PC-3 (cell line): ENCODE data around the gene NCAPH2. TPM values are rescaled to one million over a fixed set of nuclear protein-coding genes. Genes with fewer than 3 reads are reported as not detected.

Experiments
- ATAC-seq: fragments of 200-7000 bp; cut with Tn5 transposase; 2 replicates; pipeline ENCODE4 v1.9.1; 2020; ENCODE audit warnings: mild to moderate bottlenecking, moderate library complexity
- BruUV-seq: library from RNA; stranded (reverse); fragments of 400-500 nt; replicated peaks from 2 replicates; lab custom pipeline; 2021; lab: Mats Ljungman, UMichigan
- CTCF ChIA-PET: fragments of 300-600 bp; sonication (Branson Sonifier 250); formaldehyde crosslinking; loops from one replicate; lab custom pipeline; 2022; ENCODE audit warnings: antibody characterized with exemption; lab: Charles Lee
- POLR2A ChIA-PET: fragments of 300-600 bp; sonication (Branson Sonifier 250); formaldehyde crosslinking; loops from one replicate; lab custom pipeline; 2022; ENCODE audit warnings: antibody characterized with exemption; ENCODE audit not compliant: unreplicated experiment; lab: Charles Lee
- DNase-seq: peaks from one replicate; pipeline ENCODE4 v3.0.0-alpha.2; 2015
- H2AFZ ChIP-seq: fragments of 300-600 bp; sonication (generic); 2 replicates; pipeline ENCODE4 v1.6.0; 2016; ENCODE audit warnings: antibody characterized with exemption, low read length
- H3F3A ChIP-seq: fragments of 300-600 bp; sonication (generic); one replicate; pipeline ENCODE4 v1.6.0; 2017; ENCODE audit warnings: antibody characterized with exemption, low read length, control low read depth, mild to moderate bottlenecking; ENCODE audit not compliant: unreplicated experiment
- H3K27ac ChIP-seq: fragments of 300-600 bp; sonication (generic); 2 replicates; pipeline ENCODE4 v1.5.1; 2016; ENCODE audit warnings: mild to moderate bottlenecking, low read length
- H3K27me3 ChIP-seq: fragments of 300-600 bp; sonication (generic); 2 replicates; pipeline ENCODE4 v1.6.1; 2016; ENCODE audit warnings: low read length, mixed read lengths
- H3K36me3 ChIP-seq: fragments of 300-600 bp; sonication (generic); 2 replicates; pipeline ENCODE4 v1.6.1; 2016; ENCODE audit warnings: low read depth, mixed run types, low read length, mixed read lengths
- H3K4me1 ChIP-seq: fragments of 300-600 bp; sonication (generic); 2 replicates; pipeline ENCODE4 v1.5.1; 2016; ENCODE audit warnings: low read length; ENCODE audit not compliant: insufficient read depth
- H3K4me2 ChIP-seq: fragments of 300-600 bp; sonication (generic); 2 replicates; pipeline ENCODE4 v1.6.0; 2016; ENCODE audit warnings: low read length
- H3K4me3 ChIP-seq: fragments of 300-600 bp; sonication (generic); 2 replicates; pipeline ENCODE4 v1.5.1; 2016; ENCODE audit warnings: mild to moderate bottlenecking, low read length, mixed read lengths
- H3K79me2 ChIP-seq: fragments of 300-600 bp; sonication (generic); 2 replicates; pipeline ENCODE4 v1.6.1; 2017; ENCODE audit warnings: low read length, mixed read lengths
- H3K9ac ChIP-seq: fragments of 300-600 bp; sonication (generic); 2 replicates; pipeline ENCODE4 v1.6.0; 2016; ENCODE audit warnings: mild to moderate bottlenecking, low read length
- H3K9me2 ChIP-seq: fragments of 300-600 bp; sonication (generic); replicated peaks from 2 replicates; pipeline ENCODE4 v1.6.1; 2016; ENCODE audit warnings: mixed run types, low read length, mixed read lengths
- H3K9me3 ChIP-seq: fragments of 300-600 bp; sonication (generic); 2 replicates; pipeline ENCODE4 v1.6.1; 2016; ENCODE audit warnings: low read length, mixed read lengths
- H4K20me1 ChIP-seq: fragments of 300-600 bp; sonication (generic); 2 replicates; pipeline ENCODE4 v1.6.1; 2016; ENCODE audit warnings: low read length, mixed read lengths
- EZH2 ChIP-seq: fragments of 300-600 bp; sonication (generic); IDR thresholded peaks from one replicate; pipeline ENCODE4 v1.6.1; 2017; ENCODE audit warnings: antibody characterized with exemption, mild to moderate bottlenecking, low read length; ENCODE audit not compliant: unreplicated experiment
- EZH2phosphoT487 ChIP-seq: fragments of 300-600 bp; sonication (generic); IDR thresholded peaks from 2 replicates; pipeline ENCODE4 v1.6.1; 2018; ENCODE audit warnings: mild to moderate bottlenecking, antibody characterized with exemption, low read length, borderline replicate concordance
- intact Hi-C: fragments of 100-400 bp; cut with micrococcal nuclease; formaldehyde crosslinking; loops from 2 replicates; pipeline ENCODE4 v1.9.0; 2023
- total RNA-seq: library from RNA; depleted of rRNA; stranded (reverse); fragments of >200 nt; gene quantifications from 2 replicates; pipeline ENCODE4 v1.2.3, GENCODE V29; 2014
- TF ChIP-seq, protein P1 (sequence below): fragments of 300-600 bp; sonication (generic); conservative IDR thresholded peaks from 2 replicates; pipeline ENCODE4 v1.5.1; 2017; ENCODE audit warnings: antibody characterized with exemption, low read depth, mild to moderate bottlenecking, low read length

NCAPH2 gene
- total RNA-seq, 1 experiment from 2014 or later = 75.4 TPM

DNA sequence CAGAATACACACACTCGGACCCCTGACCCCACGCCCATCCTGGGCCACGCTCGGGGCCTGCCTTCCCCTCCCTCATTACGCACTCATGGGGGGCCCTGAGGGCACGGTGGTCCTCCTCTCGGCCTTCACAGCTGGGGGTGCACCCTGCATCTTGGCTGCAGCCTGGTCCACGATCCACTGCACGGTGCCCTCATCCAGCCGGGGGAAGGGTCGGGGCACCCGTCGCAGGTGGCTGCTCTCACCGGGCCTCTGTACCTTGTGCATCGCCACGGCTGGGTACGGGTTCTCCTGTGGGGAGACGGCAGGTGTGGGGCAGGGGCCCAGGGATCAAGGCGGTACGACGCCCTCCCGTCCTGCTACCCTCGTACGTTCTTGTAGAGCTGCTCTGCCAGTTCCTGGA is 43.6 kb upstream of the NCAPH2 start:
- CTCF ChIA-PET = no interaction called here

DNA sequence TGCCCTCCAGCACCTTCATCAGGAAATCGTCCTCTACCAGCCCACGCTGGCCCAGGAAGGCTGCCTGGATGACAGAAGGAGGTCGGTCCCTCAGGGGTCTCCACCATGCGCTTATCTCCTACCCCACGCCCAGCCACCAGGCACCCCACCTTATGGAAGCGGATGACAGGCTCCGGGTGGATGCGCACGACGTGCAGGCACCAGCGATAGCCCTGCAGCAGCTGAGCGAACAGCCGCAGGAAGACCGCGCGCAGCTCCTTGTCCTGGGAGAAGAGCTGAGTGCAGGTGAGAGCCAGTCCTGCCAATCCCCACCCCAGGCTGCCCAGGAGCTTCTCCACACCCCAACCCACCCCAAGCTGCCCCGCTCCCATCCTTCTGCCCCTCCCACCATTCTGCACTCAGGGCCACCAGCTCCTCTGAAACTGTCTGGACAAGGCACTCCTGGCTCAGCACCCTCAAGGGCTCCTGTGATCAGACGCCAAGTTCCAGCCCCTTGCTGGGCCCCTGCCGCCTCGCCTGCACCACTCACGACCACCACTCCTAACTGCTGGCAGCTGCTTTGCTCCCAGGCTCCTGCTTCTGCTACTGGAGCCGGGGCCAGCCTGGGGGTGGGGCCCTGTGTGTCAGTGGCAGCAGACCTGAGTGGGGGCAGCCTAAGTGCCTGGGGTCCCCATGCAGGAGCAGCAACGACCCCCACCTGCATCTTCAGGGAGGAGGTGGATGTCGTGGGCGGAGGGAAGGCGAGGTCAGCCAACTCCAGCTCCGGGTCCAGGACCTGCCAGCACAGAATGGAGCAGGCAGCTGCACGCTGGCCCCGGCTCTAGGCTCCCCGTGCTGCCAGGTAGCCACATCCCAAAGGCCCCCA is 42.7 kb upstream of the NCAPH2 start:
- Histone ChIP-seq H3K36me3 (no peaks in the 10 kb centered on the region; the same call in 1 of the 2 replicates), H2AFZ (no peak overlapping the region), H3K79me2 (peaks cover 18% of the 10 kb centered on the region), H3K27ac (no peak overlapping the region), H3K4me1 (peaks cover 8% of the 10 kb centered on the region), H3F3A (no peaks in the 10 kb centered on the region), H3K9me3 (no peaks in the 10 kb centered on the region), H3K4me3 (no peak overlapping the region), H4K20me1 (peaks cover 15% of the 10 kb centered on the region), H3K4me2 (no peak overlapping the region), H3K9ac (no peak overlapping the region), H3K27me3 (no peaks in the 10 kb centered on the region), H3K9me2 (no peaks in the 10 kb centered on the region)
- TF ChIP-seq EZH2phosphoT487 = no peak
- TF ChIP-seq, protein P1, sequence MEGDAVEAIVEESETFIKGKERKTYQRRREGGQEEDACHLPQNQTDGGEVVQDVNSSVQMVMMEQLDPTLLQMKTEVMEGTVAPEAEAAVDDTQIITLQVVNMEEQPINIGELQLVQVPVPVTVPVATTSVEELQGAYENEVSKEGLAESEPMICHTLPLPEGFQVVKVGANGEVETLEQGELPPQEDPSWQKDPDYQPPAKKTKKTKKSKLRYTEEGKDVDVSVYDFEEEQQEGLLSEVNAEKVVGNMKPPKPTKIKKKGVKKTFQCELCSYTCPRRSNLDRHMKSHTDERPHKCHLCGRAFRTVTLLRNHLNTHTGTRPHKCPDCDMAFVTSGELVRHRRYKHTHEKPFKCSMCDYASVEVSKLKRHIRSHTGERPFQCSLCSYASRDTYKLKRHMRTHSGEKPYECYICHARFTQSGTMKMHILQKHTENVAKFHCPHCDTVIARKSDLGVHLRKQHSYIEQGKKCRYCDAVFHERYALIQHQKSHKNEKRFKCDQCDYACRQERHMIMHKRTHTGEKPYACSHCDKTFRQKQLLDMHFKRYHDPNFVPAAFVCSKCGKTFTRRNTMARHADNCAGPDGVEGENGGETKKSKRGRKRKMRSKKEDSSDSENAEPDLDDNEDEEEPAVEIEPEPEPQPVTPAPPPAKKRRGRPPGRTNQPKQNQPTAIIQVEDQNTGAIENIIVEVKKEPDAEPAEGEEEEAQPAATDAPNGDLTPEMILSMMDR = no peak
- TF ChIP-seq EZH2 = no peak
- CTCF ChIA-PET = interaction anchor here (0.9 kb wide), 1 partner anchor 33 kb away, joined by 5 read pairs; no protein-coding TSS in a partner anchor
- DNase-seq = no peak
- intact Hi-C loops = no loop called here
- POLR2A ChIA-PET = no interaction called here
- no peak for ATAC-seq
- no TSS peak for BruUV-seq

More for the DNA sequence above, 43.6 kb upstream of the NCAPH2 start:
- Histone ChIP-seq H3K9ac (no peak overlapping the region), H2AFZ (no peak overlapping the region), H4K20me1 (peaks cover 9% of the 10 kb centered on the region; the same call in 1 of the 2 replicates), H3K9me3 (no peaks in the 10 kb centered on the region), H3K27me3 (no peaks in the 10 kb centered on the region), H3K79me2 (peaks cover 11% of the 10 kb centered on the region), H3K9me2 (no peaks in the 10 kb centered on the region), H3K4me1 (no peaks in the 10 kb centered on the region), H3K4me3 (no peak overlapping the region), H3K27ac (no peak overlapping the region), H3F3A (no peaks in the 10 kb centered on the region), H3K4me2 (no peak overlapping the region), H3K36me3 (no peaks in the 10 kb centered on the region; the same call in 1 of the 2 replicates)
- no peak for DNase-seq
- intact Hi-C loops = no loop called here
- no TSS peak for BruUV-seq
- no peak for ATAC-seq
- TF ChIP-seq, protein P1 = no peak
- TF ChIP-seq EZH2 (no peak), EZH2phosphoT487 (no peak)
- POLR2A ChIA-PET = no interaction called here

DNA sequence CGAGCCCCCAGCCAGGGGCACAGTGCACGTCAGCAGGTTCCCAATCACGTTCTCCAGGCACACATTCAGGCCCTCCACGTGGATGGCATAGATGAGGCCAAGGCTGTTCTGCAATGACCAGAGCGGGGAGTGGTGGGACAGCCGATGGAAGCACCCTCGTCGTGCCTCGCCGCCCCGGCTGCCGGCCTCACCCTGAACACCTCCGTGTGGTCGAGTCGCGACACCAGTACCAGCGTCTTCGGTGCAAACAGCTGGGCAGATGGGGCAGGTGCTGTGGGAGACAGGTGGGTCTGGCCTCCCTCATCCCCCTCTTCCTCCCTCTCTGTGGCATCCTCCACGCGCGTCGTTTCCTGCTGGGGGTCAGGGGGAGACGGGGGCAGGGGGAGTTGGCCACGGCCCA is 40.7 kb upstream of the NCAPH2 start:
- TF ChIP-seq, protein P1 = no peak
- TF ChIP-seq EZH2phosphoT487 (no peak), EZH2 (no peak)

More for the DNA sequence above, 40.7 kb upstream of the NCAPH2 start:
- H3K9ac ChIP-seq = no peak overlapping the region
- H4K20me1 ChIP-seq = peaks cover 30% of the 10 kb centered on the region
- H2AFZ ChIP-seq = no peak overlapping the region
- H3K4me3 ChIP-seq = no peak overlapping the region
- H3K36me3 ChIP-seq = no peaks in the 10 kb centered on the region; the same call in 1 of the 2 replicates
- no TSS peak for BruUV-seq
- no peaks in the 10 kb centered on the region for H3K27me3 ChIP-seq
- peaks cover 18% of the 10 kb centered on the region for H3K4me1 ChIP-seq
- ChIA-PET CTCF (no interaction called here), POLR2A (no interaction called here)
- DNase-seq = no peak
- no peak overlapping the region for H3K27ac ChIP-seq
- no peaks in the 10 kb centered on the region for H3F3A ChIP-seq
- peaks cover 39% of the 10 kb centered on the region for H3K79me2 ChIP-seq
- intact Hi-C loops = no loop called here
- no peaks in the 10 kb centered on the region for H3K9me3 ChIP-seq
- no peaks in the 10 kb centered on the region for H3K9me2 ChIP-seq
- no peak overlapping the region for H3K4me2 ChIP-seq
- ATAC-seq = no peak
